Sigmoid colon (tissue), 7 donors: ENCODE data around the gene BMERB1. TPM values are rescaled to one million over a fixed set of nuclear protein-coding genes. Genes with fewer than 3 reads are reported as not detected.

Experiments
- DNase-seq: peaks from one replicate; pipeline ENCODE4 v3.0.0-alpha.2; 2019
- H3K27ac ChIP-seq, 4 donors: fragments of 200-600 bp; sonication (generic); one replicate each; pipeline ENCODE4 v1.5.1; 2016 to 2019; ENCODE audit warnings: mild to moderate bottlenecking in 1 of 4
- H3K27me3 ChIP-seq, 3 donors: fragments of 200-600 bp; sonication (generic); one replicate each; pipeline ENCODE4 v1.5.1; 2019; ENCODE audit warnings: mild to moderate bottlenecking in 1 of 3
- H3K36me3 ChIP-seq, 4 donors: fragments of 200-600 bp; sonication (generic); one replicate each; pipeline ENCODE4 v1.5.1; 2016 to 2019
- H3K4me1 ChIP-seq, 4 donors: fragments of 200-600 bp; sonication (generic); one replicate each; pipeline ENCODE4 v1.5.1; 2017 to 2019
- H3K4me3 ChIP-seq, 4 donors: fragments of 200-600 bp; sonication (generic); one replicate each; pipeline ENCODE4 v1.5.1; 2017 to 2019; ENCODE audit warnings: mild to moderate bottlenecking in 2 of 4, moderate library complexity in 1 of 4
- H3K9me3 ChIP-seq, 4 donors: fragments of 200-600 bp in 3 of 4; sonication (generic) in 3 of 4; one replicate each; pipeline versions ENCODE4 v1.5.1 to v1.6.1; 2013 to 2019
- EP300 ChIP-seq, 4 donors: sonication (generic); formaldehyde crosslinking; IDR thresholded peaks; one replicate each; pipeline ENCODE4 v1.6.1; 2017; ENCODE audit warnings: antibody characterized with exemption in 4 of 4
- POLR2A ChIP-seq, 2 donors: fragments of 450-650 bp; IDR thresholded peaks; one replicate each; pipeline ENCODE4 v1.6.1; 2016; ENCODE audit warnings: antibody characterized with exemption in 2 of 2, mild to moderate bottlenecking in 2 of 2, moderate library complexity in 2 of 2
- POLR2AphosphoS5 ChIP-seq, 4 donors: sonication (generic); formaldehyde crosslinking; IDR thresholded peaks; one replicate each; pipeline ENCODE4 v1.6.1; 2017; ENCODE audit warnings: antibody characterized with exemption in 4 of 4
- WGBS, 2 donors: extraction: QIAGEN DNeasy Blood & Tissue Kit; methylation state at CpG; one replicate each; pipeline ENCODE4 v1.1.7; 2013; 5-methylcytosine and 5-hydroxymethylcytosine counted together
- intact Hi-C: fragments of 100-400 bp; cut with DNase I; formaldehyde crosslinking; loops from one replicate; pipeline ENCODE4 v1.15.1; 2023
- polyA plus RNA-seq, 3 donors: library from polyadenylated mRNA; stranded (reverse); fragments of 200-250 nt; gene quantifications; one replicate each; pipeline ENCODE4 v1.2.3, GENCODE V29; 2013
- total RNA-seq, 4 donors: library from RNA; depleted of rRNA; stranded (reverse); fragments of >200 nt; gene quantifications; one replicate each; pipeline ENCODE4 v1.1.0, GENCODE V29; 2016
- TF ChIP-seq, protein P1 (sequence below), 4 experiments: fragments of 450-650 bp in 3 of 4; fragments of 200-600 bp in 1 of 4; IDR thresholded peaks; one replicate each; pipeline ENCODE4 v1.5.1; 2016 to 2019; ENCODE audit warnings: antibody characterized with exemption in 4 of 4, mild to moderate bottlenecking in 3 of 4, moderate library complexity in 2 of 4
- donor health status: healthy with polysubstance abuse.
- donor health status: Bipolar disorder and iron deficiency.
- donor health status: healthy.

Gene BMERB1
- total and polyA plus RNA-seq, 7 donors: 3.7 to 112 (median 63.4) TPM

DNA sequence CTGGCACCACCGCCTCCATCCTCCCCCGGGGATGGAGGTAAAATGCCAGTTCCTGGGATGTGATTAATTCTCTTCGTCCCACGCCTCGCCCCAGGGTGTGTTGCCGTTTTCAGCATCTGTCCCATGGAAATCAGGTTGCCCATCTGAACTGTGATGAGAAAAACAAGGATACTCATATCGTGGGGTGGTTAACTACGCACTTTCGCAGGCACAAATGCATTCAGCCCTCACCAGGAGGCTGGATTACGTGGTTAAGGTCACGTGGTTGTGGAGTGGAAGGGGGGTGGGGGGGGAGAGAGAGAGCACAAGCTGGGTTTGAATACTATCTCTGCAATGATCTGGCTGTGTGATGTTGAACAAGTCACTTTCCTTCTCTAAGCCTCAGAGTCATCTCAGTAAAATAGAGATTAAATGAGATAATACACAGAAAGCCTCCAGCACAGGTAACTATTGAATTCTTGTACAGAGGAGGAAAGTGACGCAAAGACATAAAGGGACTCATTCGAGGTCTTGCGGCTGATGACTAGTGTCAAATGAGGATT, 74.7 kb downstream of the BMERB1 start:
- Histone ChIP-seq H3K4me3 (no peak overlapping the region), H3K27ac (no peak overlapping the region), H3K27me3 (no peaks in the 10 kb centered on the region), H3K36me3 (no peaks in the 10 kb centered on the region), H3K4me1 (peaks cover 0 to 14% (median 12%) of the 10 kb centered on the region in 4 donors), H3K9me3 (no peaks in the 10 kb centered on the region)
- no peak for DNase-seq
- no peak for TF ChIP-seq POLR2AphosphoS5 (IDR thresholded peaks at IDR 0.05)
- no peak for TF ChIP-seq POLR2A (IDR thresholded peaks at IDR 0.05)
- no peak for TF ChIP-seq EP300 (IDR thresholded peaks at IDR 0.05)
- TF ChIP-seq, protein P1, sequence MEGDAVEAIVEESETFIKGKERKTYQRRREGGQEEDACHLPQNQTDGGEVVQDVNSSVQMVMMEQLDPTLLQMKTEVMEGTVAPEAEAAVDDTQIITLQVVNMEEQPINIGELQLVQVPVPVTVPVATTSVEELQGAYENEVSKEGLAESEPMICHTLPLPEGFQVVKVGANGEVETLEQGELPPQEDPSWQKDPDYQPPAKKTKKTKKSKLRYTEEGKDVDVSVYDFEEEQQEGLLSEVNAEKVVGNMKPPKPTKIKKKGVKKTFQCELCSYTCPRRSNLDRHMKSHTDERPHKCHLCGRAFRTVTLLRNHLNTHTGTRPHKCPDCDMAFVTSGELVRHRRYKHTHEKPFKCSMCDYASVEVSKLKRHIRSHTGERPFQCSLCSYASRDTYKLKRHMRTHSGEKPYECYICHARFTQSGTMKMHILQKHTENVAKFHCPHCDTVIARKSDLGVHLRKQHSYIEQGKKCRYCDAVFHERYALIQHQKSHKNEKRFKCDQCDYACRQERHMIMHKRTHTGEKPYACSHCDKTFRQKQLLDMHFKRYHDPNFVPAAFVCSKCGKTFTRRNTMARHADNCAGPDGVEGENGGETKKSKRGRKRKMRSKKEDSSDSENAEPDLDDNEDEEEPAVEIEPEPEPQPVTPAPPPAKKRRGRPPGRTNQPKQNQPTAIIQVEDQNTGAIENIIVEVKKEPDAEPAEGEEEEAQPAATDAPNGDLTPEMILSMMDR (IDR thresholded peaks at IDR 0.05): no peak
- intact Hi-C loops: no loop called here
- 80 to 81% methylated on average over 14 of the region's 14 CpGs for whole genome bisulfite sequencing, 2 donors

DNA sequence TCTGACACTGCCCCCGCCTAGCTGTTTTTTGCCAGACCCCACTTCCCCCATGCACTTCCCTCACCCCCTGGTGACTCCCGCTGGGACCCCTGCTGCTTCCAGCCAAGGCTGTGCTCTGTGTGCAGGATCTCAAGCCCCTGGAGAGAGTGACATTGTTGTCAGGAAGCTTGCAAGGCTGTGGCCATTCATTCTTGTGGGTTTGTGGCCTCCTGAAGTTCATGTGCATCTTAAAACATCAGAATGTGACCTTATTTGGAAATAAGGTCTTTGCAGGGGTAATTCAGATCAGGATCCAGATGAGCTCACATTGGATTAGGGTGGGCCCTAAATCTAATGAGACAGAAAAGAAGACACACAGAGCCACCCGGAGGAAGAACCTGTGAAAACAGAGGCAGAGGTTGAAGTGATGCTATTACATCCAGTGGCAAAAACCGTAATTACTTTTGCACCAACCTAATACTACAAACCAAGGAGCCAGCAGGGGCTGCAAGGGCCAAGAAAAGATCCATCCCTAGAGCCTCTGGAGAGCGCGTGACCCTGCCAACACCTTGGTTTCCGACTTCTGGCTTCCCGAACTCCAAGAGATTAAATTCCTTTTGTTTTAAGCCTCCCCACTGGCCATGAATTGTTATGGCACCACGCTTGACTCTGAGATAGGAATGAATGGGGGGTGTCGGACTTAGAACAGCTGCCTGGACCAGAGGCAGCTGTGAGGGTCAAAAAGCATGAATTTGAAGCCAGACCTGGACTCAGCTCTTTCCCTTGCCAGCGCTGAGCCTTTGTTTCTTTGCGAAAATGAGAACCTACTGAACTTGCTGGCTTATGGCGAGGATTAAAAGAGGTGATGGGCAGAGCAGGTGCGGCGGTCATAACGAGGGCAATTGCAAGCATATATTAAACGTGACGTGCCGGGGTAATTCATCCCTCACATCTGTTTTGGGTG, 75.5 kb downstream of the BMERB1 start:
- peaks cover 0 to 14% (median 12%) of the 10 kb centered on the region in 4 donors for H3K4me1 ChIP-seq
- intact Hi-C loops: no loop called here
- no peak for DNase-seq
- no peaks in the 10 kb centered on the region for H3K27me3 ChIP-seq
- WGBS, 2 donors: 82 to 85% methylated on average over 19 of the region's 19 CpGs
- TF ChIP-seq EP300 (IDR thresholded peaks at IDR 0.05): no peak
- no peak for TF ChIP-seq POLR2A (IDR thresholded peaks at IDR 0.05)
- TF ChIP-seq, protein P1 (IDR thresholded peaks at IDR 0.05): no peak
- no peak for TF ChIP-seq POLR2AphosphoS5 (IDR thresholded peaks at IDR 0.05)
- H3K27ac ChIP-seq: no peak overlapping the region
- no peak overlapping the region for H3K4me3 ChIP-seq
- no peaks in the 10 kb centered on the region for H3K36me3 ChIP-seq
- no peaks in the 10 kb centered on the region for H3K9me3 ChIP-seq

DNA sequence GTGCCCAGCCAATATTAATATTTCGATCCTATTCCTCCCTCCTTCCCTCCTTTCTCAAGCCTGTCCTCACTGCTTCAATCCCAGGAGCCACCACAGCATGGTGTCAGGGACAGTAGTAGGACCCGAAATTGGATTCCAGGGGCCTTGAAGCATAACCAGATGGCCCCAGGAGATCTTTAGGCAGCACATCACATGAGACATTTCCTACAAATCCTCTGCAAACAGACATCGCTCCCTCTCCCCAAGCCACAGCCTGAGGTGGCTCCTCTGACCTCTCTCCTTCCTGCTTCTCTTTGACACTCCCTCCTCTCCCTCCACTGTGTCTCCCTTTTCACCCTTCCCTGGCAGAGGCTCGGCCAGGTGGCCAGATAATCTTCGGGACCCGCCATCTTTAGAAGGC, 76.6 kb downstream of the BMERB1 start:
- peaks cover 0 to 10% (median 2%) of the 10 kb centered on the region in 4 donors for H3K36me3 ChIP-seq
- H3K4me1 ChIP-seq: peaks cover 0 to 14% (median 12%) of the 10 kb centered on the region in 4 donors
- H3K27me3 ChIP-seq: no peaks in the 10 kb centered on the region
- H3K27ac ChIP-seq: no peak overlapping the region
- TF ChIP-seq EP300 (IDR thresholded peaks at IDR 0.05) (no peak), POLR2AphosphoS5 (IDR thresholded peaks at IDR 0.05) (no peak), POLR2A (IDR thresholded peaks at IDR 0.05) (no peak)
- TF ChIP-seq, protein P1 (IDR thresholded peaks at IDR 0.05): no peak
- intact Hi-C loops: no loop called here
- WGBS, 2 donors: 74 to 84% methylated on average over 6 of the region's 6 CpGs
- no peak overlapping the region for H3K4me3 ChIP-seq
- H3K9me3 ChIP-seq: no peaks in the 10 kb centered on the region
- no peak for DNase-seq

DNA sequence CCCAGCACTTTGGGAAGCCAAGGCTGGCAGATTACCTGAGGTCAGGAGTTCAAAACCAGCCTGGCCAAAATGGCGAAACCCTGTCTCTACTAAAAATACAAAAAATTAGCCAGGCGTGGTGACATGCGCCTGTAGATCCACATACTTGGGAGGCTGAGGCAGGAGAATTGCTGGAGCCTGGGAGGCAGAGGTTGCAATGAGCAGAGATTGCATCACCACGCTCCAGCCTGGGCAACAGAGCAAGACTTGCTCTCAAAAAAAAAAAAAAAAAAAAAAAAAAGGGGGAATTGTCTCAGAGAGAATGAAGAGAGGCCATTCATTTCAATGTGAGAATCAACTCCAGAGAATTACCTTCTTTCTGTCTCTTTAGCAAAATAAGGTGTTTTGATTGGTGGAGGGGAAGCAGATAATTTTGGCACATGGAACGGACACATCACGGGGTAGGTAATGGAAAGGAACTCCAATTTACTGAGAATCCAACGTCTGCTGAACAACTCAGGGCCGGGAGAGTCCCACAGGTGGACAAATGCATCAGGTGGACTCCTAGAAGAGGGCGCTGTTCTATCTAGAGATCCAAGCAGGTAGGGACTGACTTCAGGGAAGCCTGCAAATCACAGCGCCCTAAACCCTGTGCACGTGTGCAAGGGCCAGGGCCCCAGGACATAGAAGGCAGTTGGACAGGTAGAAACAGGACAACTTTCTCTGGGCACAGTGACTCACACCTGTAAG, 77.5 kb downstream of the BMERB1 start:
- Histone ChIP-seq H3K4me1 (peaks cover 0 to 14% (median 10%) of the 10 kb centered on the region in 4 donors), H3K4me3 (no peak overlapping the region), H3K27ac (no peak overlapping the region), H3K9me3 (no peaks in the 10 kb centered on the region), H3K27me3 (no peaks in the 10 kb centered on the region), H3K36me3 (peaks cover 0 to 11% (median 2%) of the 10 kb centered on the region in 4 donors)
- intact Hi-C loops: no loop called here
- DNase-seq: no peak
- WGBS, 2 donors: 94% methylated on average over 11 of the region's 11 CpGs
- TF ChIP-seq, protein P1 (IDR thresholded peaks at IDR 0.05): no peak
- TF ChIP-seq POLR2AphosphoS5 (IDR thresholded peaks at IDR 0.05) (no peak), POLR2A (IDR thresholded peaks at IDR 0.05) (no peak), EP300 (IDR thresholded peaks at IDR 0.05) (no peak)
